Measurements from ENCODE around the gene CHST12. TPM values are rescaled to one million over a fixed set of nuclear protein-coding genes. Genes with fewer than 3 reads are reported as not detected.

Gene CHST12
- total RNA-seq, 3 donors from 2014 or later = 6.2 to 15.0 (median 7.2) TPM

- intact Hi-C loops (cut with DNase I; ENCODE audit: low total_unique reads) = no loop called here
- H3K36me3 ChIP-seq = no peaks in the 10 kb centered on the region
Observed at GRCh38 chr7:2360796-2361195, 42.6 kb upstream of the CHST12 start.

GRCh38 chr7:2362385-2363088 lies 40.9 kb upstream of the CHST12 start:
- Histone ChIP-seq H3K4me3 (no peak overlapping the region), H3K27me3 (no peaks in the 10 kb centered on the region), H3K36me3 (peaks cover 6% of the 10 kb centered on the region), H3K9me3 (no peaks in the 10 kb centered on the region), H3K4me1 (peaks cover 0 to 4% of the 10 kb centered on the region in 2 donors), H3K27ac (no peak overlapping the region)
- TF ChIP-seq POLR2AphosphoS5 (IDR thresholded peaks at IDR 0.05) (no peak), CTCF (IDR thresholded peaks at IDR 0.05) (no peak), POLR2A (IDR thresholded peaks at IDR 0.05) (no peak)
- intact Hi-C loops (cut with DNase I; ENCODE audit: low total_unique reads) = no loop called here
- DNase-seq (ENCODE audit: low spot score in 2 of 2) = no peak

More at GRCh38 chr7:2360796-2361195, 42.6 kb upstream of the CHST12 start:
- Histone ChIP-seq H3K9me3 (no peaks in the 10 kb centered on the region), H3K4me1 (peaks cover 5 to 12% of the 10 kb centered on the region in 2 donors), H3K27me3 (no peaks in the 10 kb centered on the region), H3K4me3 (no peak overlapping the region), H3K27ac (peak overlapping the region in 1 of 2 donors; percentile 30)
- no peak for TF ChIP-seq CTCF (IDR thresholded peaks at IDR 0.05)
- TF ChIP-seq POLR2A (IDR thresholded peaks at IDR 0.05) = no peak
- TF ChIP-seq POLR2AphosphoS5 (IDR thresholded peaks at IDR 0.05) = no peak
- DNase-seq (ENCODE audit: low spot score in 2 of 2) = no peak

- no peak overlapping the region for H3K4me3 ChIP-seq
- H3K4me1 ChIP-seq = peaks cover 0 to 12% of the 10 kb centered on the region in 2 donors
- intact Hi-C loops (cut with DNase I; ENCODE audit: low total_unique reads) = no loop called here
- H3K27me3 ChIP-seq = no peaks in the 10 kb centered on the region
- TF ChIP-seq POLR2A (IDR thresholded peaks at IDR 0.05) (no peak), CTCF (IDR thresholded peaks at IDR 0.05) (no peak), POLR2AphosphoS5 (IDR thresholded peaks at IDR 0.05) (no peak)
- peaks cover 6% of the 10 kb centered on the region for H3K36me3 ChIP-seq
- H3K27ac ChIP-seq = no peak overlapping the region
- DNase-seq (ENCODE audit: low spot score in 2 of 2) = no peak
- no peaks in the 10 kb centered on the region for H3K9me3 ChIP-seq
Observed at GRCh38 chr7:2369139-2369538, 34.3 kb upstream of the CHST12 start.

- intact Hi-C loops (cut with DNase I; ENCODE audit: low total_unique reads) = no loop called here
- DNase-seq (ENCODE audit: low spot score in 2 of 2) = no peak
- Histone ChIP-seq H3K9me3 (no peaks in the 10 kb centered on the region), H3K4me1 (peaks cover 0 to 12% of the 10 kb centered on the region in 2 donors), H3K27me3 (no peaks in the 10 kb centered on the region), H3K36me3 (peaks cover 18% of the 10 kb centered on the region), H3K27ac (no peak overlapping the region), H3K4me3 (no peak overlapping the region)
- no peak for TF ChIP-seq POLR2AphosphoS5 (IDR thresholded peaks at IDR 0.05)
- TF ChIP-seq CTCF (IDR thresholded peaks at IDR 0.05) = no peak
- TF ChIP-seq POLR2A (IDR thresholded peaks at IDR 0.05) = no peak
Observed at GRCh38 chr7:2371329-2371728, 32.1 kb upstream of the CHST12 start.

GRCh38 chr7:2372724-2373123 lies 30.7 kb upstream of the CHST12 start:
- H3K9me3 ChIP-seq = no peaks in the 10 kb centered on the region
- H3K4me3 ChIP-seq = no peak overlapping the region
- H3K36me3 ChIP-seq = peaks cover 14% of the 10 kb centered on the region
- H3K4me1 ChIP-seq = peaks cover 0 to 12% of the 10 kb centered on the region in 2 donors
- no peaks in the 10 kb centered on the region for H3K27me3 ChIP-seq
- no peak for TF ChIP-seq POLR2AphosphoS5 (IDR thresholded peaks at IDR 0.05)
- no peak for TF ChIP-seq POLR2A (IDR thresholded peaks at IDR 0.05)
- no peak for TF ChIP-seq CTCF (IDR thresholded peaks at IDR 0.05)
- intact Hi-C loops (cut with DNase I; ENCODE audit: low total_unique reads) = no loop called here
- no peak for DNase-seq (ENCODE audit: low spot score in 2 of 2)
- no peak overlapping the region for H3K27ac ChIP-seq
